Keratinocyte (primary cell): ENCODE data around the gene LHFPL6. TPM values are rescaled to one million over a fixed set of nuclear protein-coding genes. Genes with fewer than 3 reads are reported as not detected.

Experiments
- DNase-seq: peaks from one replicate; pipeline ENCODE4 v3.0.0-alpha.2; 2011; ENCODE audit warnings: low read depth, missing footprints, low spot score
- FAIRE-seq: peaks from 2 replicates; lab custom pipeline; 2011; peaks lifted over from hg19 to GRCh38; lab: Jason Lieb, UNC
- H2AFZ ChIP-seq: 2 replicates; pipeline ENCODE4 v1.6.0; 2012; ENCODE audit warnings: low read length, control low read depth, inconsistent platforms; ENCODE audit not compliant: control insufficient read depth
- H3K27ac ChIP-seq: 2 replicates; pipeline ENCODE4 v1.5.1; 2011; ENCODE audit warnings: low read length; ENCODE audit not compliant: control insufficient read depth, insufficient read depth
- H3K27me3 ChIP-seq: 3 replicates; pipeline ENCODE4 v1.6.0; 2011; ENCODE audit warnings: low read length; ENCODE audit not compliant: control insufficient read depth, insufficient read depth; ENCODE audit errors: extremely low read depth
- H3K36me3 ChIP-seq, 2 experiments: 2 replicates in 1 of 2; 3 replicates in 1 of 2; pipeline ENCODE4 v1.5.1; 2011; ENCODE audit warnings: low read length in 2 of 2, mild to moderate bottlenecking in 1 of 2; ENCODE audit not compliant: control insufficient read depth in 2 of 2, insufficient read depth in 2 of 2; ENCODE audit errors: extremely low read depth in 1 of 2
- H3K4me1 ChIP-seq: 3 replicates; pipeline ENCODE4 v1.5.1; 2011; ENCODE audit warnings: low read length; ENCODE audit not compliant: control insufficient read depth, insufficient read depth; ENCODE audit errors: extremely low read depth
- H3K4me2 ChIP-seq: 3 replicates; pipeline ENCODE4 v1.6.0; 2011; ENCODE audit warnings: low read depth, low read length; ENCODE audit not compliant: control insufficient read depth, insufficient read depth; ENCODE audit errors: extremely low read depth
- H3K4me3 ChIP-seq, 3 experiments: fragments of 200-600 bp in 1 of 3; sonication (generic) in 1 of 3; 2 replicates in 2 of 3; 3 replicates in 1 of 3; pipeline ENCODE4 v1.5.1; 2011 to 2016; ENCODE audit warnings: low read length in 3 of 3, mild to moderate bottlenecking in 3 of 3, control low read depth in 2 of 3, inconsistent platforms in 1 of 3, low read depth in 1 of 3, mixed read lengths in 1 of 3, mixed run types in 1 of 3, moderate library complexity in 1 of 3; ENCODE audit not compliant: control insufficient read depth in 2 of 3, insufficient read depth in 2 of 3; ENCODE audit errors: extremely low read depth in 1 of 3
- H3K79me2 ChIP-seq: 2 replicates; pipeline ENCODE4 v1.6.0; 2012; ENCODE audit warnings: low read length; ENCODE audit not compliant: control insufficient read depth, insufficient read depth
- H3K9ac ChIP-seq: 3 replicates; pipeline ENCODE4 v1.6.0; 2011; ENCODE audit warnings: low read length; ENCODE audit not compliant: control insufficient read depth, insufficient read depth; ENCODE audit errors: extremely low read depth
- H3K9me1 ChIP-seq: 3 replicates; pipeline ENCODE4 v1.6.0; 2011; ENCODE audit warnings: low read length; ENCODE audit not compliant: control insufficient read depth, insufficient read depth; ENCODE audit errors: extremely low read depth
- H3K9me3 ChIP-seq: 2 replicates; pipeline ENCODE4 v1.5.1; 2012; ENCODE audit warnings: low read depth, low read length; ENCODE audit not compliant: control insufficient read depth
- H4K20me1 ChIP-seq: 3 replicates; pipeline ENCODE4 v1.6.0; 2011; ENCODE audit warnings: low read length; ENCODE audit not compliant: control insufficient read depth, insufficient read depth; ENCODE audit errors: extremely low read depth
- EZH2 ChIP-seq: IDR thresholded peaks from one replicate; pipeline ENCODE4 v1.6.1; 2012; ENCODE audit warnings: inconsistent platforms, mild to moderate bottlenecking, low read length, moderate library complexity
- dilution Hi-C: fragments of 300-500 bp; cut with MboI; formaldehyde crosslinking; loops from one replicate; pipeline ENCODE4 v1.7.0; 2020; ENCODE audit warnings: low sequenced_read_pairs; ENCODE audit not compliant: extremely low pct_ligation_motif_present
- polyA plus RNA-seq, 5 experiments: library from polyadenylated mRNA; depleted of rRNA in 3 of 5; stranded (reverse) in 3 of 5; stranded (forward) in 1 of 5; unstranded in 1 of 5; fragments of >200 nt; gene quantifications; 1 replicate in 1 of 5; 2 replicates in 3 of 5; 3 replicates in 1 of 5; pipeline versions ENCODE4 v1.2.1 to v1.2.3, GENCODE V29; 2011 to 2012; ENCODE audit warnings: missing spikeins in 2 of 5, low read depth in 1 of 5, low replicate concordance in 1 of 5
- TF ChIP-seq, protein P1 (sequence below), 3 experiments: IDR thresholded peaks in 1 of 3; conservative IDR thresholded peaks in 1 of 3; optimal IDR thresholded peaks in 1 of 3; 2 replicates in 2 of 3; 3 replicates in 1 of 3; pipeline versions ENCODE3 to v1.5.1; 2011; ENCODE audit warnings: low read length in 3 of 3, mild to moderate bottlenecking in 3 of 3, moderate library complexity in 2 of 3, control low read depth in 1 of 3, inconsistent platforms in 1 of 3; ENCODE audit not compliant: insufficient read depth in 2 of 3; ENCODE audit errors: extremely low read depth in 1 of 3

The LHFPL6 gene
- polyA plus RNA-seq, 1 donor (not counting 4 experiments of a cell fraction or from before 2014, with no cell fraction given), result 15.8 TPM

DNA sequence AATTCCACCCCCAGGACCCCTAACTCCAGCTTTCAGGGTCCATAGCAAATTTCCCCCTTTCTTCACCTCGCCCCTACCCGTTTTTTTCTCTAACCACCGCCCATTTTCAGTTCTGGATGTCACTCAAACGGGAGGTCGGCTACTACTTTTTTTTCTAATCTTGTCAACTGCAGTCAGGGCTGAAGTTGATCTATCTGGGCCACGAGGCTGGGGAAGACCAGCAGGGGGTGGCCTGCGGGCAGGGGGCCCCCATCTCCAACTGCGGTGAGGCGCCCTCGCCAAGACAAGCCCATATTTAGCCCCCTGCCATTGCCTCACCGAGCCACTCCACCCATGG, 748 bp downstream of the LHFPL6 start:
- Histone ChIP-seq H3K4me1 (peaks cover 27% of the 10 kb centered on the region), H4K20me1 (no peaks in the 10 kb centered on the region), H3K9me3 (no peaks in the 10 kb centered on the region), H3K4me3 (peak overlapping the region; percentile 92 to 94 (median 94)), H3K9ac (peak overlapping the region; percentile 85), H3K9me1 (no peaks in the 10 kb centered on the region), H3K79me2 (peaks cover 18% of the 10 kb centered on the region), H2AFZ (peak overlapping the region; percentile 94), H3K27ac (peak overlapping the region; percentile 68), H3K27me3 (no peaks in the 10 kb centered on the region), H3K36me3 (peaks cover 0 to 8% of the 10 kb centered on the region in 2 experiments), H3K4me2 (peak overlapping the region; percentile 80)
- FAIRE-seq (no peak), DNase-seq (no peak)
- dilution Hi-C loops, result no loop called here
- TF ChIP-seq, protein P1, sequence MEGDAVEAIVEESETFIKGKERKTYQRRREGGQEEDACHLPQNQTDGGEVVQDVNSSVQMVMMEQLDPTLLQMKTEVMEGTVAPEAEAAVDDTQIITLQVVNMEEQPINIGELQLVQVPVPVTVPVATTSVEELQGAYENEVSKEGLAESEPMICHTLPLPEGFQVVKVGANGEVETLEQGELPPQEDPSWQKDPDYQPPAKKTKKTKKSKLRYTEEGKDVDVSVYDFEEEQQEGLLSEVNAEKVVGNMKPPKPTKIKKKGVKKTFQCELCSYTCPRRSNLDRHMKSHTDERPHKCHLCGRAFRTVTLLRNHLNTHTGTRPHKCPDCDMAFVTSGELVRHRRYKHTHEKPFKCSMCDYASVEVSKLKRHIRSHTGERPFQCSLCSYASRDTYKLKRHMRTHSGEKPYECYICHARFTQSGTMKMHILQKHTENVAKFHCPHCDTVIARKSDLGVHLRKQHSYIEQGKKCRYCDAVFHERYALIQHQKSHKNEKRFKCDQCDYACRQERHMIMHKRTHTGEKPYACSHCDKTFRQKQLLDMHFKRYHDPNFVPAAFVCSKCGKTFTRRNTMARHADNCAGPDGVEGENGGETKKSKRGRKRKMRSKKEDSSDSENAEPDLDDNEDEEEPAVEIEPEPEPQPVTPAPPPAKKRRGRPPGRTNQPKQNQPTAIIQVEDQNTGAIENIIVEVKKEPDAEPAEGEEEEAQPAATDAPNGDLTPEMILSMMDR (optimal IDR thresholded peaks at IDR 0.05 in 1 of 3, IDR thresholded peaks at IDR 0.05 in 1 of 3, conservative IDR thresholded peaks at IDR 0.05 in 1 of 3; ENCODE audit: extremely low read depth in 1 of 3, insufficient read depth in 2 of 3, low read length in 3 of 3), result no peak
- no peak for TF ChIP-seq EZH2

DNA sequence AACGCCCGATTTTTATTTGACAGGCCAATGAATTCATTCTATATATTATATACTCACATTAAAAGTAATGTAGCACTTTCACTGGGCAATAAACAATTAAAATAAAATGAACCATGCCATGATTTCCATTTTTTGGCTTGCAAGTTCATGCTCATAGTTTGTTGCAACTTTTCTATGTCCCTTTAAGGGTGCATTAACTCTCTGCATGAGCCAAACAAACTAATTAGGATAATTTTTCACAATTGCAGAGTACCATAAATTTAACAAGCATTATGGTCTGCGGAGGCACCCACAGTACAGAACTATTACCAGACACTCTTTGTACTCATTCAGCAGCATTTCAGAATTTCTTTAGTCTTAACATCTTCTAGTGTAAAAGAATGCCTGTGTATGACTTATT, 1.4 kb downstream of the LHFPL6 start:
- Histone ChIP-seq H3K79me2 (peaks cover 18% of the 10 kb centered on the region), H3K27me3 (no peaks in the 10 kb centered on the region), H3K4me1 (peaks cover 27% of the 10 kb centered on the region), H2AFZ (peak overlapping the region; percentile 94), H4K20me1 (no peaks in the 10 kb centered on the region), H3K36me3 (peaks cover 0 to 12% of the 10 kb centered on the region in 2 experiments), H3K9me3 (no peaks in the 10 kb centered on the region), H3K27ac (no peak overlapping the region), H3K4me3 (peak overlapping the region; percentile 92 to 94 (median 94)), H3K9me1 (no peaks in the 10 kb centered on the region), H3K4me2 (peak overlapping the region; percentile 80), H3K9ac (peak overlapping the region; percentile 85)
- no peak for DNase-seq
- TF ChIP-seq, protein P1 (optimal IDR thresholded peaks at IDR 0.05 in 1 of 3, IDR thresholded peaks at IDR 0.05 in 1 of 3, conservative IDR thresholded peaks at IDR 0.05 in 1 of 3; ENCODE audit: extremely low read depth in 1 of 3, insufficient read depth in 2 of 3, low read length in 3 of 3), result no peak
- no peak for TF ChIP-seq EZH2
- no peak for FAIRE-seq
- dilution Hi-C loops, result no loop called here
